ENCODE data around the gene SPSB4.

Gene SPSB4

GRCh38 chr3:141055136-141055535, 4.0 kb downstream of the SPSB4 start:
- no peak for DNase-seq (ENCODE audit: low read depth)

- DNase-seq (ENCODE audit: low read depth), result no peak
Measured at GRCh38 chr3:141055536-141056445, 4.6 kb downstream of the SPSB4 start.

- no peak for DNase-seq (ENCODE audit: low read depth)
Measured at GRCh38 chr3:141056751-141057171, 5.6 kb downstream of the SPSB4 start.

DNA sequence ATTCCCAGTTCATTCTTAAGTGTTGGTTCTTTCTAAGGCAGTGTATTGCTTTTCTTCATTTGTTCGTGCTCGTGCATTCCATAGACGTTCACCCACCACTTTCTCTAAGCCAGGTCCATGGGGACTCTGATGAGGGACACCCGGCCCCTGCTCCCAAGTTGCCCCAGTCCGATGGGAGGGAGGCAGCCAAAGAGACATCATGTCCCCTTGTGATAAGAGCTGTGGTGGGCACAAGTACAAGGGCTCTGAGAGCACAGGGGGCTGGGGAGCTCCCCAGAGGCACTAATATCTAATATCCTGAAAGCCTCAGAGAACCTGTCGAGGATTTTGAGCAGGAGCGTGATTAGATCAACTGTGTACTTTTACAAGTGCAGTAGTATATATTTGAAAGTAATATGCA, 6.3 kb downstream of the SPSB4 start:
- no peak for DNase-seq (ENCODE audit: low read depth)

GRCh38 chr3:141057946-141058800, 7.0 kb downstream of the SPSB4 start:
- DNase-seq (ENCODE audit: low read depth), result no peak

GRCh38 chr3:141058996-141059395, 7.8 kb downstream of the SPSB4 start:
- DNase-seq (ENCODE audit: low read depth), result no peak

GRCh38 chr3:141059816-141060215, 8.7 kb downstream of the SPSB4 start:
- DNase-seq (ENCODE audit: low read depth), result no peak

GRCh38 chr3:141060327-141060726, 9.2 kb downstream of the SPSB4 start:
- no peak for DNase-seq (ENCODE audit: low read depth)

GRCh38 chr3:141063831-141064230, 12.7 kb downstream of the SPSB4 start:
- no peak for DNase-seq (ENCODE audit: low read depth)

DNA sequence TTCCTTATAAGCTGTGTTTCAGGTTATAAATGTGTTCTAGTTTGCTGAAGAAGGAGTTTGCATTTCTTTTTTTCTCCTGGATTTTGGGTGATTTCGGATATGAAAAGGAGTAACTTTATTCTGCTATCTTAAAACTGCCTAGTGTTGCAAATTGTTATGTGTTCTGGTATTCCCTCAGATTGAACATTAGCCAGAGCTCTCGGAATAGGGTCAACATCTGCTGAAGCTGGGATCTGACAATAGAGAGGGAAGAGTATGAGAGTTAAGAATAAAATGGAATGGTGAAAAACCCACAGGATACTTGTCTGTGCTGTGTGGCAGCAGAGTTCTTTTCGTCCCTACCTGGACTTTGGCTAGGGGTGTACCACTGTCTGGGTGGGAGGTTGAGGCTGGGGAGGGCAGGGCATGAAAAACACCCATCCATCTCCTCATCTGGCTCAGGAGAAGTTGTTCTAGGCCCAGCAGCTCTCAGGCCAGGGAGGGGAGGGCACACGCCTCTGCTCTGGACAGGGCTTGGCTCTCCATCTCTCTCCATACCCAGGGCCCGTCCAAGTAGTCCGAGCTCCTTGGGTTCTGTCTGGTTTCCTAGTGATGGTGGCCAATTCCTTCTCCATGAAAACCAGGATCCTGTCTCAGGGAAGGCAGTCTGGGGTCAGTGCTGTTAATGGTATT, 13.2 kb downstream of the SPSB4 start:
- no peak for DNase-seq (ENCODE audit: low read depth)

DNA sequence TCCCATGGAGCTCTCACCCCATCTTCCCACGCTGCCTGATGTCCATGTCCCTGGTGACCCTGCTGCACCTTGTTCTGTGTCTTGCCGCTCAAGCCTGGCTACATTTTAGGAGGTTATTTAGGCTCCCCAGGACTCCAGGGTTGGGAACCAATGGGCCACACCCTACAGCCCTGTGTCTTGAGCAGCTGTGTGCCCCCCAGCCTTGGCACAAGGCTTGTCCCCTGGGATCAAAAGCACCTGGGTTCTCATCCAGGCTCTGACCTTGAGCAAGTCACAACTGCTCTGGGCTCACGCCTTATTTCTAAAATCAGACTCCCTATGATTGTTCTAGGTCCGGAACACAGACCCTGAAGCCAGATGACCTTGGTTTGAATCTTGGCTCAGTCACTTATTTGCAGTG, 14.1 kb downstream of the SPSB4 start:
- no peak for DNase-seq (ENCODE audit: low read depth)

GRCh38 chr3:141065841-141066805, 15.0 kb downstream of the SPSB4 start:
- DNase-seq (ENCODE audit: low read depth), result no peak

- no peak for DNase-seq (ENCODE audit: low read depth)
Measured at GRCh38 chr3:141067206-141067974, 16.2 kb downstream of the SPSB4 start.

GRCh38 chr3:141070229-141070628, 19.1 kb downstream of the SPSB4 start:
- DNase-seq (ENCODE audit: low read depth), result no peak

- DNase-seq (ENCODE audit: low read depth), result no peak
Measured at GRCh38 chr3:141070727-141071357, 19.7 kb downstream of the SPSB4 start.

- DNase-seq (ENCODE audit: low read depth), result no peak
Measured at GRCh38 chr3:141071681-141072260, 20.6 kb downstream of the SPSB4 start.

DNA sequence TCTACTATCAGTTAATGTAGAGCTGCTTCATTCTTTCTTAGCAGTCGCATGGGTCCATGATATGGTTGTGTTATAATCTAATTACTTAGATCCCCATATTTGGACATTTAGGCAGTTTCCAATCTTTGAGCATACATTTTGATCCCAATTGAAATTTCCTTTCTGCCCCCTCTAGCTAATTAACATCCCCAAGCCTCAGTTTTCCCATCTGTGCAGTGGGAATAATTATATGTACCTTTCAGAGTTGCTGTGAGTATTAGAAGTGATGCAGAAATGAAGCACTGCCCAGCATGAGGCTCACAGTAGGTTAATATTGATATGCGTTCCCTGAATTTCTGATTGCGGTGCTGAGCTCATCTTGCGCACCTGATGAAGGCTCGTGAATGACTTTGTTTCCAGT, 21.8 kb downstream of the SPSB4 start:
- no peak for DNase-seq (ENCODE audit: low read depth)

DNA sequence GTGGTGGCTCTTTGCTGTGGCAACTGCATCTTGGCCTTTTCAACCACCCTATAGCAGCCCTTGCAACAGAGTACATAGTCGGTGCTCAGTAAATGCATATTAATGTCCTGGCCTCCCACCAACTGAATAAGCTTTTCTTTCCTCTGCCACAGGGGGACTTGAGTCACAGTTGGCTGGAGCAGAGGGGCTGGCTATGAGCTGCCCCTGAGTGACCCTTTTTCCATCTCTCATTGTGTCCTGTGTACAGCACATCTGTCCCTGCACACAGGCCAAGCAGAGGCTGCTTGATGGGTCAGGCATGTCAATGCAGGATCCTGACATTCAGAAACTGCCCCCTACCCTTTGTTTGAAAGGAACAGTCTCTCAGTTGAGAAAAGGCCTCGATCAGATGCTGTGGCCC, 22.4 kb downstream of the SPSB4 start:
- DNase-seq (ENCODE audit: low read depth), result no peak

DNA sequence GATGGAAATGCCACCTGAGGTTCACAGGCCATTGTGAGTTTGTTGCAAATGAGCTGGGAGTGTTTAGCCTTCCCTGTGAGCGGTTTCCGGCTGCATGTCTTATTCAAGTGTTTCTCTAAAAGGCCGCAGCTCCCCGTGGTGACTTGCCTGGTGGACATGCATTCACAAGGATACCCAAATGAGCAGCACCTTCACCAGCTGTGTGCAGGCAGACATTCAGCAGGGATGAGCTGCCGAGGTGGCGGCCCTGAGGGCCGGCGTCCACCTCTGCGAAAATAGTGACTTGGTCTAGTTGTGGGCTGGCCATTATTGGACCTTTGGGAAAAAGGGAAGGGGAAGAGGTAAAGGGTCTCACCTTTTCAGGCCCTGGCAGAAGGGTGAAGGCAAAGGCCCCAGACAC, 23.4 kb downstream of the SPSB4 start:
- DNase-seq (ENCODE audit: low read depth), result no peak

All from GM04504 (cell line).